Endodermal cell (in vitro differentiated cells): ENCODE measurements around the gene TOP3B. TPM values are rescaled to one million over a fixed set of nuclear protein-coding genes. Genes with fewer than 3 reads are reported as not detected.

Source experiments
- DNase-seq: peaks from one replicate; pipeline ENCODE4 v3.0.0-alpha.2; 2017
- H3K27ac ChIP-seq: 2 replicates; pipeline ENCODE4 v1.5.1; 2013; ENCODE audit warnings: mild to moderate bottlenecking, low read depth, low read length, moderate library complexity
- H3K27me3 ChIP-seq: 2 replicates; pipeline ENCODE4 v1.6.1; 2013; ENCODE audit warnings: mild to moderate bottlenecking, low read length, moderate library complexity; ENCODE audit not compliant: insufficient read depth, control insufficient read depth, poor library complexity, severe bottlenecking
- H3K36me3 ChIP-seq: 2 replicates; pipeline ENCODE4 v1.7.0; 2013; ENCODE audit warnings: mild to moderate bottlenecking, low read length, moderate library complexity; ENCODE audit not compliant: control insufficient read depth, insufficient read depth
- H3K4me1 ChIP-seq: one replicate; pipeline ENCODE4 v1.7.0; 2013; ENCODE audit warnings: low read length; ENCODE audit not compliant: control insufficient read depth, insufficient read depth
- H3K4me3 ChIP-seq: 2 replicates; pipeline ENCODE4 v1.5.1; 2013; ENCODE audit warnings: mild to moderate bottlenecking, low read length, moderate library complexity
- H3K9ac ChIP-seq: 2 replicates; pipeline ENCODE4 v1.6.1; 2013; ENCODE audit warnings: mild to moderate bottlenecking, low read length, moderate library complexity; ENCODE audit not compliant: poor library complexity, severe bottlenecking; ENCODE audit errors: extremely low read depth
- H3K9me3 ChIP-seq: 2 replicates; pipeline ENCODE4 v1.6.1; 2013; ENCODE audit warnings: mild to moderate bottlenecking, low read length, moderate library complexity; ENCODE audit not compliant: control insufficient read depth
- H3K27ac Mint-ChIP-seq: 2 replicates; pipeline ENCODE4 v1.8.0; 2020; ENCODE audit warnings: mixed read lengths
- H3K27me3 Mint-ChIP-seq: 2 replicates; pipeline ENCODE4 v1.8.0; 2021; ENCODE audit warnings: mild to moderate bottlenecking, mixed read lengths; ENCODE audit not compliant: insufficient read depth
- H3K36me3 Mint-ChIP-seq: 2 replicates; pipeline ENCODE4 v1.8.0; 2020; ENCODE audit warnings: low read depth, mixed read lengths
- H3K4me1 Mint-ChIP-seq: 2 replicates; pipeline ENCODE4 v1.8.0; 2020; ENCODE audit warnings: mixed read lengths
- H3K4me3 Mint-ChIP-seq: 2 replicates; pipeline ENCODE4 v1.8.0; 2020; ENCODE audit warnings: mild to moderate bottlenecking, moderate library complexity, mixed read lengths
- H3K9me3 Mint-ChIP-seq: 2 replicates; pipeline ENCODE4 v1.8.0; 2020; ENCODE audit warnings: mild to moderate bottlenecking, mixed read lengths
- CTCF ChIP-seq: fragments of 200-600 bp; sonication (generic); conservative IDR thresholded peaks from 2 replicates; pipeline ENCODE4 v1.5.0; 2021; ENCODE audit warnings: antibody characterized with exemption, mild to moderate bottlenecking
- WGBS, 2 experiments: methylation state at CpG; one replicate each; pipeline versions ENCODE4 v1.1.5 to v1.1.7; 2013; ENCODE audit warnings: missing lambda C conversion rate in 2 of 2, mixed read lengths in 1 of 2; ENCODE audit not compliant: insufficient coverage in 1 of 2, insufficient read length in 1 of 2; 5-methylcytosine and 5-hydroxymethylcytosine counted together
- total RNA-seq, 2 donors: library from RNA; stranded (reverse); fragmentation: NEBNext Ultra II Directional in 1 of 2; extraction: Animal tissue kit (Norgen Biotek cat#: 25700) in 1 of 2; gene quantifications; 2 replicates in 1 of 2; 3 replicates in 1 of 2; pipeline ENCODE4 v1.2.1, GENCODE V29; 2021

The TOP3B gene
- total RNA-seq, 2 donors from 2014 or later = 68.8 to 71.9 TPM

DNA sequence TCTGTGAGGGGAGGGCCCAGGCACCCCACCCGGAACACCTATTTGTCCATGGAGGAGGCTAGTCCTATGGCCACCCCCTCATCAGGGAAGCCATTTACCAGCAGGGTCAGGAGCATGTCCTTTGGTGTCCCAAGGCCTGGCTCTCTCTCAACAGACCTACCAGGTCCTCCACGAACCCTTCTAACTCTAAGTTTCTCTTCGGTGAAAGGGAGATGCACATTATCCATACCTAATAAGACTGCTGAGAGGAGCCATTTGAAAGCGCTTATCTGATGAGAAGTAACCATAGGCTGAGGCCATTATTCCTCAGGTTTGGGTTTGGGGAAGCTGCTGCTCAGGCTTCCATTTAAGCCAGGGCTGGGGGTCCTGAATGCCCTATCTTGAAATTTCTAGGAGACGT is 9.2 kb upstream of the TOP3B start:
- Histone ChIP-seq H3K4me1 (no peaks in the 10 kb centered on the region), H3K36me3 (no peaks in the 10 kb centered on the region), H3K9me3 (no peaks in the 10 kb centered on the region), H3K27me3 (peaks cover 9% of the 10 kb centered on the region), H3K4me3 (no peak overlapping the region), H3K9ac (no peak overlapping the region), H3K27ac (no peak overlapping the region)
- WGBS, 2 experiments = 95 to 99% methylated on average over 4 to 5 of the region's 5 CpGs
- H3K27ac Mint-ChIP-seq = no peak overlapping the region
- H3K4me3 Mint-ChIP-seq = no peak overlapping the region
- no peaks in the 10 kb centered on the region for H3K9me3 Mint-ChIP-seq
- DNase-seq = no peak
- H3K4me1 Mint-ChIP-seq = no peaks in the 10 kb centered on the region
- H3K36me3 Mint-ChIP-seq = no peaks in the 10 kb centered on the region
- peaks cover 95% of the 10 kb centered on the region for H3K27me3 Mint-ChIP-seq
- TF ChIP-seq CTCF = no peak

DNA sequence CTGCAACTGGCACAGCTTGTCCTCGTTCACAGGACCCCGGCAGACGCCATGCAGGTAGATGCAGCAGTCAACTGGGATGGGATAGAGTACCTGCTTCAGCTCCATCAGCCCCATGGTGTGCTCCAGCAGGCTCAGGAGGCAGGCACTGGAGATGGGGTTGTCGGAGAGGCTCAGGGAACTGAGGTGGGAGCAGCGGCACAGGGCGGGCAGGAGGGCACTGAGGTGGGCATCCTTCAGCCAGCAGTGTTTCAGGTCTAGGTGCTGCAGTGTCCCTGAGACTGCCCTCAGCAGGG is 8.7 kb upstream of the TOP3B start:
- H3K27ac ChIP-seq = no peak overlapping the region
- DNase-seq = no peak
- Mint-ChIP-seq H3K27me3 (peaks cover 95% of the 10 kb centered on the region), H3K27ac (no peak overlapping the region), H3K4me1 (no peaks in the 10 kb centered on the region), H3K36me3 (no peaks in the 10 kb centered on the region), H3K9me3 (no peaks in the 10 kb centered on the region), H3K4me3 (no peak overlapping the region)
- H3K36me3 ChIP-seq = no peaks in the 10 kb centered on the region
- H3K4me1 ChIP-seq = no peaks in the 10 kb centered on the region
- WGBS, 2 experiments = 94 to 100% methylated on average over 5 to 6 of the region's 6 CpGs
- no peak overlapping the region for H3K4me3 ChIP-seq
- H3K27me3 ChIP-seq = peaks cover 9% of the 10 kb centered on the region
- H3K9me3 ChIP-seq = no peaks in the 10 kb centered on the region
- H3K9ac ChIP-seq = no peak overlapping the region
- no peak for TF ChIP-seq CTCF

DNA sequence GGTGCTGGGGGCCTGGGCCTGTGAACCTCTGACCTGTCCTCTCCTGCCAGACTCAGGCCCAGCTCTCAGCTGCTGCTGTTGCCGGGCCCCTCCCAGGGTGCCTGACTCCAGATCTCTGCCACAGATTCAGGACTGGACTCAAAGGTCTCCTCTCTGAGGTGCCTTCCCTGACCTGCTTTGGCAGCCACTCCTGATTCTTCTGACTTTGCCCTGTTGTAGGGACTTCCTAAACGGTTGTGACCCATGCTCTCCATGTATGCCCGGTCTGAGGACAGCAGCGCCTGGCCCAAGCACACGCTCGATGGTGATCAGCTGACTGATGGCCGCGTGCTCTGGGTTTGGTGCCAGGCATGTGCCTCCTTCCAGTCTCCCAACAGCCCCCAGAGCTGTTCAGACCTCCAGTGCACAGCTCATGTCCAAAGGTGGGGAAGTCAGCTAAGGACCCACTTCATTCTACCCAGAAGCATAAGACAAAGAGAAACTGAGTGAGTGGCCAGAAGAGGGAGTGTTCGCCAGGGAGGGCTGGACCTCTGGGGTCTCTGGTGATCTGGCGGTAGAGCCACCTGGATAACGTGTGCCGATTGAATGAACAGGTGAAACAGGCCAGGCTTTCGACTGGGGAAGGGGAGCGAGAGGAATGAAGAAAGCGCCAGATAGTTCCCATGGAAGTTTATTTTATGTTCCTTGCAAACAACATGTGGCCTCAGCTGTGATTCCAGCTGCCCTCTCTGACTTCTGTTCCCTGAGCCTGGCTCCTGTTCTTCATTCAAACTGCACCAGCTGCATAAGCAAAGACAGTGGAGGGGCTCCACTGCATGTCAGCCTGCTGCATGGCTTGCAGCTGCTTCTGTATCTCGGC is 8.1 kb upstream of the TOP3B start:
- H3K27me3 ChIP-seq = peaks cover 9% of the 10 kb centered on the region
- H3K36me3 ChIP-seq = no peaks in the 10 kb centered on the region
- TF ChIP-seq CTCF = peak; percentile 57
- peaks cover 89% of the 10 kb centered on the region for H3K27me3 Mint-ChIP-seq
- no peak overlapping the region for H3K9ac ChIP-seq
- H3K4me3 ChIP-seq = no peak overlapping the region
- no peak overlapping the region for H3K27ac Mint-ChIP-seq
- DNase-seq = no peak
- H3K9me3 ChIP-seq = no peaks in the 10 kb centered on the region
- 89 to 90% methylated on average over 11 to 16 of the region's 16 CpGs for WGBS, 2 experiments
- H3K27ac ChIP-seq = no peak overlapping the region
- H3K4me1 ChIP-seq = no peaks in the 10 kb centered on the region
- no peaks in the 10 kb centered on the region for H3K36me3 Mint-ChIP-seq
- H3K4me1 Mint-ChIP-seq = no peaks in the 10 kb centered on the region
- no peaks in the 10 kb centered on the region for H3K9me3 Mint-ChIP-seq
- H3K4me3 Mint-ChIP-seq = no peak overlapping the region
